HG02870 (cell line): Measurements from ENCODE around the gene BTG4.

Experiments used
- ATAC-seq: cut with Tn5 transposase; IDR thresholded peaks from one replicate; pipeline ENCODE4 v1.9.1; 2021; ENCODE audit warnings: mild to moderate bottlenecking, moderate library complexity; ENCODE audit not compliant: unreplicated experiment

The BTG4 gene

GRCh38 chr11:111512296-111513239 is at the start of gene BTG4:
TSS of gene BTG4 (minus strand) at chr11:111512386. CDS start at chr11:111498776, 13,610 bp downstream.
- ATAC-seq = no peak

GRCh38 chr11:111561791-111562325 is 49.7 kb upstream of the BTG4 start:
- no peak for ATAC-seq

GRCh38 chr11:111561306-111561705 is 49.1 kb upstream of the BTG4 start:
- ATAC-seq = no peak

- ATAC-seq = no peak
These were observed 48.6 kb upstream of the BTG4 start for GRCh38 chr11:111560800-111561199.

GRCh38 chr11:111559800-111560464 is 47.7 kb upstream of the BTG4 start:
- ATAC-seq = no peak

- no peak for ATAC-seq
These were observed 45.4 kb upstream of the BTG4 start for GRCh38 chr11:111557425-111558111.

GRCh38 chr11:111555255-111555654 is 43.1 kb upstream of the BTG4 start:
- ATAC-seq = no peak

GRCh38 chr11:111554532-111554931 is 42.3 kb upstream of the BTG4 start:
- ATAC-seq = no peak

GRCh38 chr11:111550258-111550657 is 38.1 kb upstream of the BTG4 start:
- no peak for ATAC-seq

- no peak for ATAC-seq
These were observed 37.6 kb upstream of the BTG4 start for GRCh38 chr11:111549869-111550203.

GRCh38 chr11:111549196-111549868 is 37.1 kb upstream of the BTG4 start:
- no peak for ATAC-seq

- no peak for ATAC-seq
These were observed 36.3 kb upstream of the BTG4 start for GRCh38 chr11:111548525-111548924.

- ATAC-seq = no peak
These were observed 30.6 kb upstream of the BTG4 start for GRCh38 chr11:111542606-111543275.

- no peak for ATAC-seq
These were observed 29.3 kb upstream of the BTG4 start for GRCh38 chr11:111541254-111542061.

GRCh38 chr11:111540937-111541253 is 28.7 kb upstream of the BTG4 start:
- ATAC-seq = no peak

- ATAC-seq = no peak
These were observed 28.1 kb upstream of the BTG4 start, which contains the start of gene LAYN for GRCh38 chr11:111540114-111540936. TSS of gene LAYN (plus strand) at chr11:111540720. CDS start at chr11:111540844, 124 bp downstream.

- ATAC-seq = no peak
These were observed 27.4 kb upstream of the BTG4 start for GRCh38 chr11:111539426-111540113.
